Fibroblast of villous mesenchyme (primary cell): ENCODE results near the gene TMEM63C. TPM values are rescaled to one million over a fixed set of nuclear protein-coding genes. Genes with fewer than 3 reads are reported as not detected.

ENCODE experiments used
- DNase-seq: peaks from one replicate; pipeline ENCODE4 v3.0.0-alpha.2; 2010; ENCODE audit warnings: low read depth
- H3K4me3 ChIP-seq: 2 replicates; pipeline ENCODE4 v1.5.1; 2011; ENCODE audit warnings: low read depth, mild to moderate bottlenecking, low read length
- CTCF ChIP-seq: IDR thresholded peaks from 2 replicates; pipeline ENCODE4 v1.5.1; 2012; ENCODE audit warnings: low read depth, mild to moderate bottlenecking, low read length; ENCODE audit not compliant: insufficient read depth
- total RNA-seq: library from RNA; depleted of rRNA; stranded (reverse); fragments of >200 nt; gene quantifications from 2 replicates; pipeline ENCODE4 v1.2.3, GENCODE V29; 2012

Gene TMEM63C
- total RNA-seq, 1 donor = under 0.01 TPM

GRCh38 chr14:77249286-77249685 is 67.7 kb downstream of the TMEM63C start:
- DNase-seq = no peak
- no peak for TF ChIP-seq CTCF
- no peak overlapping the region for H3K4me3 ChIP-seq

- no peak for DNase-seq
- H3K4me3 ChIP-seq = no peak overlapping the region
- no peak for TF ChIP-seq CTCF
Observed at GRCh38 chr14:77250927-77251326, 69.3 kb downstream of the TMEM63C start.

GRCh38 chr14:77251870-77252269 is 70.3 kb downstream of the TMEM63C start:
- H3K4me3 ChIP-seq = no peak overlapping the region
- no peak for TF ChIP-seq CTCF
- no peak for DNase-seq

- H3K4me3 ChIP-seq = no peak overlapping the region
- TF ChIP-seq CTCF = no peak
- DNase-seq = no peak
Observed at GRCh38 chr14:77253333-77254190, 72.0 kb downstream of the TMEM63C start.

GRCh38 chr14:77256694-77257093 is 75.1 kb downstream of the TMEM63C start:
- TF ChIP-seq CTCF = no peak
- no peak overlapping the region for H3K4me3 ChIP-seq
- DNase-seq = no peak

- no peak for DNase-seq
- TF ChIP-seq CTCF = no peak
- H3K4me3 ChIP-seq = no peak overlapping the region
Observed at GRCh38 chr14:77257700-77258099, 76.1 kb downstream of the TMEM63C start.
